Measurements from ENCODE around the gene SLC9A9.
"Not testable (repeated sequence)": the region's sequence is repeated elsewhere in the genome, so short reads cannot be mapped to it uniquely, and the experiment has no call there.

Gene SLC9A9

GRCh38 chr3:143810166-143810952 is 37.9 kb downstream of the SLC9A9 start:
- no peak for DNase-seq (ENCODE audit: low read depth)

GRCh38 chr3:143809121-143809621 is 39.1 kb downstream of the SLC9A9 start:
- DNase-seq (ENCODE audit: low read depth): no peak

- no peak for DNase-seq (ENCODE audit: low read depth)
These were observed 40.2 kb downstream of the SLC9A9 start for GRCh38 chr3:143808030-143808429.

GRCh38 chr3:143806038-143806437 is 42.2 kb downstream of the SLC9A9 start:
- DNase-seq (ENCODE audit: low read depth): no peak

- not testable (repeated sequence) for DNase-seq (ENCODE audit: low read depth)
These were observed 42.8 kb downstream of the SLC9A9 start for GRCh38 chr3:143805476-143805875.

- not testable (repeated sequence) for DNase-seq (ENCODE audit: low read depth)
These were observed 47.2 kb downstream of the SLC9A9 start for GRCh38 chr3:143801046-143801445.

GRCh38 chr3:143798151-143798550 is 50.1 kb downstream of the SLC9A9 start:
- DNase-seq (ENCODE audit: low read depth): not testable (repeated sequence)

- no peak for DNase-seq (ENCODE audit: low read depth)
These were observed 52.4 kb downstream of the SLC9A9 start for GRCh38 chr3:143795874-143796273.

- no peak for DNase-seq (ENCODE audit: low read depth)
These were observed 53.3 kb downstream of the SLC9A9 start for GRCh38 chr3:143794793-143795462.

- DNase-seq (ENCODE audit: low read depth): no peak
These were observed 54.3 kb downstream of the SLC9A9 start for GRCh38 chr3:143793971-143794370.

- no peak for DNase-seq (ENCODE audit: low read depth)
These were observed 56.9 kb downstream of the SLC9A9 start for GRCh38 chr3:143791386-143791785.

GRCh38 chr3:143786219-143787191 is 61.8 kb downstream of the SLC9A9 start:
- no peak for DNase-seq (ENCODE audit: low read depth)

GRCh38 chr3:143784446-143784845 is 63.8 kb downstream of the SLC9A9 start:
- DNase-seq (ENCODE audit: low read depth): no peak

- no peak for DNase-seq (ENCODE audit: low read depth)
These were observed 64.4 kb downstream of the SLC9A9 start for GRCh38 chr3:143783851-143784370.

- DNase-seq (ENCODE audit: low read depth): no peak
These were observed 72.8 kb downstream of the SLC9A9 start for GRCh38 chr3:143775459-143775858.

- DNase-seq (ENCODE audit: low read depth): no peak
These were observed 76.3 kb downstream of the SLC9A9 start for GRCh38 chr3:143771939-143772338.

- no peak for DNase-seq (ENCODE audit: low read depth)
These were observed 77.0 kb downstream of the SLC9A9 start for GRCh38 chr3:143771258-143771657.

GRCh38 chr3:143770391-143770790 is 77.9 kb downstream of the SLC9A9 start:
- DNase-seq (ENCODE audit: low read depth): no peak

GRCh38 chr3:143769616-143770015 is 78.7 kb downstream of the SLC9A9 start:
- DNase-seq (ENCODE audit: low read depth): no peak

- DNase-seq (ENCODE audit: low read depth): no peak
These were observed 83.4 kb downstream of the SLC9A9 start for GRCh38 chr3:143764840-143765239.

GRCh38 chr3:143763564-143764162 is 84.6 kb downstream of the SLC9A9 start:
- no peak for DNase-seq (ENCODE audit: low read depth)
